HG03520 (cell line): ENCODE measurements around the gene DUSP22.

Experiments used
- ATAC-seq: cut with Tn5 transposase; IDR thresholded peaks from one replicate; pipeline ENCODE4 v1.9.1; 2021; ENCODE audit warnings: mild to moderate bottlenecking, moderate library complexity; ENCODE audit not compliant: unreplicated experiment

The DUSP22 gene

DNA sequence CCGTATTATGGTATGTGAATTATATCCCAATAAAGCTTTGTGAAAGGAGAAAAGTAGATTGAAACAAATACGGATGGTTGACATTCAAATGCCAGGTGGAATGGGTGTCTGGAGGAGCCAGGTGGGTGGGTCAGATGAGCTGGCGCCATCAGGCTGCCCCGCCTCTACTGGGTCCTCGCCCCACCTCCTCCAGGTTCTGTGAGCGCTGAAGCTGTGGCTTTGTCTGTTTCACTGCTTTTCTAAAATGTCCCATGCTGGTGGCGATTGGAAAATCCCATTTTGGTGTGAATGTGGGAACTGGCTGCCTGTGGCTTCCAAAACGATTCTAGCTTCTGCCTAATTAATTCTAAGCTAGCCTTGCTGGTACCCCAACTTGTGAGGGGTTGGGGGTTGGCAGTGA, 16.5 kb downstream of the DUSP22 start:
- ATAC-seq = no peak

DNA sequence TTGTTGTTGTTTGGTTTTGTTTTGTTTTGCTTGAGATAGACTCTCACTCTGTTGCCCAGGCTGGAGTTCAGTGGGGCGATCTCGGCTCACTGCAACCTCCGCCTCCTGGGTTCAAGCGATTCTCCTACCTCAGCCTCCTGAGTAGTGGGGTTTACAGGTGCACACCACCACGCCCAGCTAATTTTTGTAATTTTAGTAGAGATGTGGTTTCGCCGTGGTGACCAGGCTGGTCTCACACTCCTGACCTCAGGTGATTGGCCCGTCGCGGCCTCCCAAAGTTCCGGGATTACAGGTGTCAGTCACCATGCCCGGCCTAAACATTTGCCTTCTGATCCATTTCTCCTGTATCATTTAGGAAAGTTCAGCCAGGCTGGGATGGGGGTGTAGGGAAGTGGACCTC, 17.7 kb downstream of the DUSP22 start:
- no peak for ATAC-seq

DNA sequence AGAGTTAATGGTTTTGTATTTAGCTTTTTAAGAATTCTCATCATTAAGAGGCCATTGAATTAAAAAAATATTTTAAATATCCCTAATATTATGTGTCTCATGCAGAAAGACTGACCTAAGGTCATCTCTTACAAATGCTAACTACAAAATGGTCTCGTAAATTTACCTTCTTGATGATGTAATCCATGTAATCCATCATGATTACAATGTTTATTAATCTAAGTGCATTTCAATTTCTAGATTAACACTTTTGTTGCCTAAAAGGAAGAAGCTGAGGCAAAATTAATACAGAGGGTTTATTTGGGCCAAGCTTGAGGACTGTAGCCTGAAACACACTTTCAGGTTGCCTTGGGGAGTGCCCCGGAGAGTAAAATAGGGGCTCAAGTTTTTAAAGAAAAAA, 18.4 kb downstream of the DUSP22 start:
- no peak for ATAC-seq

DNA sequence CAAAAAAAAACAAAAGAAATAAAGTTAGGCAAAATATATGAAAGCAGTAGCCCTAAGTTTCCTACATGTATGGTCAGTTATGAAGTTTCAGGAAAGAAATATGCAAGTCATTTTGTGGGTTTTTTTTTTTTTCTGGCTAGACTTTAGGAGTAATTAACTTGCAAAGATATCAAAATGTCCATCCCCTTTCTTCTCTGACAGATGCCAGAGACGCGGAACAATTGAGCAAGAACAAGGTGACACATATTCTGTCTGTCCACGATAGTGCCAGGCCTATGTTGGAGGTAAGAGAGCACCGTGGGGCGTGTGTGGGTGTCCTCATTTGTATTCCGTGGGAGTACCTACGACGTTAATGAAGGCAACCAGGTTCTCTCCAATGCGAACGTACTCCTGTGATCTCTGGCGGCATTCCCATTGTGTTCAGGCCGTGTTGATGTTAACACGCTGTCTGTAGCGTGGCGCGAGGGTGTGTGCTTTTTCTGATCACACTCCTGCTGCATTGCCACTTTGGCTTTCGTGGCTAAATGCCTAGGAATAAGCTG, 19.5 kb downstream of the DUSP22 start:
- ATAC-seq = no peak

DNA sequence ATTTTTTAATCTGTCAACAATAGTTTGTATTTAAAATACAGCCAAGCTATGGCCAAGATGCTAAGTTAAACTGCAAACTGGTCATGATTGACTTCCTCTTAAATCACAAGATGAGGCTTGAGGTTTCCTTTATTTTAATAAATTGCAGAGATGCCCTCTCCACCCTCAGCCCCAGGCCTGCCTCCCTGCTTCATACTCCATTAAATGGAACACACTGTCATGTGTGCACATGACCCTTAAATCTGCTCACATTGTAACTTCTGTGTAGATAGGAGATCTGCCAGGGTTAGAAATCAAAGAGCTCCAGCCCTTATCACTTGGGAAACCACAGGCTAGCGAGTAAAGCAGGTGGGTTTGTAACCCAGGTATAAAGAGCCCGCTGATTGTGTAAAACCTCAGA, 20.8 kb downstream of the DUSP22 start:
- no peak for ATAC-seq

DNA sequence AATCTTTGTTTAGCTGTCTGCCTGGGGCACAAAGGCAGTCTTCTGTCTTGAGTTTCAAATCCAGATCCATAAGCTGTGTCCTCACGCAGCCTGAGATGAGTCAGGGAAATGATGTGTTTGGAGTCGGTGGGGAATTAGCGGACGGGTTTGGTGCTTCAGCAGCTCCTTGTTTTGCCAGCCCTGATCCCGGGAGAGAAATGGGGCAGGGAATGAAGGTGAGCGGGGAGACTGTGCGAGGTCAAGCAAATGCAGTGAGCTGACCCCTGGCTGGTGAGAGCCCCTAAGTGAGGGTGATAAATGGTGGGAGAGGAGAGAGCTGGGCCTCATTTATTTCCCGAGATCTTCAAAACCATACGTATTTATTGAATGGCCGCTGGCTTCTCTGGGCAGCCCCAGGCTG, 21.6 kb downstream of the DUSP22 start:
- ATAC-seq = no peak

DNA sequence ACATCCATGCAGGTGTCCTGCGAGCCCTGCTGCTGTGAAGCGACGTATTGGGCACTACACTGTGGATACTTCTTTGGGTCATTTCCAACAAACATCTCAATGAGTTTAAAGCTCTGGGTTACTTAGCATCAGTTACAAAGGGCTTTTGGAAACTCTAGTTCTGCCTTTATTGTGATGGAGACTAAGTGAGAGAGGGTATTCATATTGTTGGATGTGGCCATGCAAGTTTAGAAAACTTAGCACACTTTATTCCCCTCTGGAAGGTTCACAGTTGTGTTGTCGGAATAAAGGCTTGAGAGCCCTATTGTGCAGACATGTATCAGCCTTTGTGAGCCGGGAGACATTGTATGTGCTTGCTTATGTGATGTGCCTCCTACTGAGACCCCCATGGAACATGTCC, 22.1 kb downstream of the DUSP22 start:
- ATAC-seq = no peak

DNA sequence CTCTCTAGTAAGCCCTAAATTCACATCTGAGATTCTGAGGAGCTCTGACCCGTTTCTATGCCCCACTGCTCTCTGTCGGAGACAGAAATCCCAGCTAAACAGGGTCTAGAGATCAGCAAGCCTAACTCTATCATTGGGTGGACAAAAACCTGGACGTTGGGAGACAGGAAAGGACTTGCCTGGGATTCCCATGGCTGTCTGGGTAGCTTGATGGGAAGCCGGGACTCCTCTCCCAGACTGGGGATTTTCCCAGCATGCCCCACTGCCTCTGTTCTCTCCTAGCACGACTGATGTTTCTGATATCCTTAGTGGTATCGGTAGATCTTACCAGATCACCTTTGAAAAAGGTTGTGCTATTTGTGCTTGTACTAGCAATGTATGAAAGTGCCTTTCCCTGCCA, 22.9 kb downstream of the DUSP22 start:
- no peak for ATAC-seq

DNA sequence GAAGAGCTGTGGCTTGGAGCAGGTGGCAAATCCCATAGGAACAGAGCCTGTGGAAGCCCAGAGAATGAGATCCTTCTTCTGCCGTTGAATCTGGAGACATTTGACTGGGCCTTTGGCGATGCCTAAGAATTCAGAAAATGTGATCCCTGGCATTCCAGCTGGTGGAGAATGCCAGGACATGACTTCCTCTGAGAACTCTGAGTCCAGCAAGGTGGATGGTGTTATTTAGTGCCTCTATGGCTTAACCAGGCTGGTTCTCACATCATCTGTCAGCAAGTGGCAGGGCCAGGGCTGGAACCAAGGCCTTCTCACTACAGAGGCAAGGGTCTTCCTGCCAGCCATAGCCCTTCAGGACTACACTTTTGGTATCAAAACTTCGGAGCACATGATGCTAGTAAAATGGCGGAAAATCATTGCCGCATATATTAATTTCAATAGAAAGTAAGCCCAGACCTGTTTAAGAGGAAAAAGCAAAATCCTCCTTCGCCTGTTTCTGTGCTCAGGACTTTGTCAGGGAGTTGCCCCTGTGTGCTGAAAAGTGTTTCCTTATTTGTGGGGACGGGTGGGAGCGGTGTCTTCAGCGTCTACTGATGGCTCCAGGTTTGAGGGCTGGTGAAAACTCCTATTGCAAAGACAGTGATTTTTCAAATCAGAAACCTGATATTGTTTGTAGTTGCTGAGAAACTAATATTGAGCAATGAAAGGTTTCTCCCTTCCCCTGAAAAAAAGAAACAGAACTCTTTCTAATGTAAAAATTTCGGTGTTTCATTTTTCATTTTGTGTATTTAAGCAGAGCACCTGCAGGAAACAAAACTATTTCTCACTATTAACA, 23.9 kb downstream of the DUSP22 start:
- ATAC-seq = no peak

DNA sequence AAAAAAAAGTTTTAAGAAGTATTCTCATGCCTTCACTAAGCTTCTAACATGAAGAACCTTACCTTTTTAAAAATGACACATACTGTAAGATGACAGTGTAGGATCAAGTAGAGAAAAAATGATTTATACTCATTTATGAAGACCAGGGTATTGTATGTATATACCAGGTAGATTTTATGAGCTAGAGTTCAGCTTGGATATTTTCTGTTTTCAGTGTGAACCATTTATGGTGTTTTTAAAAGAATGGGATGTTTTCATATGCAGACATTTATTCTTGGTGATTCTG, 24.4 kb downstream of the DUSP22 start:
- ATAC-seq = no peak

DNA sequence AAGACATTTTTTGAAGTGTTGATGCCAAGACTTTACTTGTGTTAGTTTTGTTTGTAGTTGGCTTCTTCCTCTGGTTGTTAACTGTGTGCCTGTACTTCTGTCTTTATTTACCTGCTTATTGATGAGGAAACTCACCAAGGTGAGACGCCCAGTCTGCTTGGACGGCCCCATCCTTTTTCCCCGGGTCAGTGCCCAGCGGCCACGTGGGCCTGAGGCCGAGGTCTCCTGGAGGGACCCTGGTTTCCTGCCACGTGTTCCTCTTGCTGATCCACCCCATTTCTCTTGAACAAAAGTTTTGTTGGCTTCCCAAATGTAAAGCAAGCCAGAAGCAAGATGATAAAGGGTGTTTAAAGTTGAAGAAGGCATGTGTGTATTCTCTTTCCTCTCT, 24.8 kb downstream of the DUSP22 start:
- ATAC-seq = no peak

DNA sequence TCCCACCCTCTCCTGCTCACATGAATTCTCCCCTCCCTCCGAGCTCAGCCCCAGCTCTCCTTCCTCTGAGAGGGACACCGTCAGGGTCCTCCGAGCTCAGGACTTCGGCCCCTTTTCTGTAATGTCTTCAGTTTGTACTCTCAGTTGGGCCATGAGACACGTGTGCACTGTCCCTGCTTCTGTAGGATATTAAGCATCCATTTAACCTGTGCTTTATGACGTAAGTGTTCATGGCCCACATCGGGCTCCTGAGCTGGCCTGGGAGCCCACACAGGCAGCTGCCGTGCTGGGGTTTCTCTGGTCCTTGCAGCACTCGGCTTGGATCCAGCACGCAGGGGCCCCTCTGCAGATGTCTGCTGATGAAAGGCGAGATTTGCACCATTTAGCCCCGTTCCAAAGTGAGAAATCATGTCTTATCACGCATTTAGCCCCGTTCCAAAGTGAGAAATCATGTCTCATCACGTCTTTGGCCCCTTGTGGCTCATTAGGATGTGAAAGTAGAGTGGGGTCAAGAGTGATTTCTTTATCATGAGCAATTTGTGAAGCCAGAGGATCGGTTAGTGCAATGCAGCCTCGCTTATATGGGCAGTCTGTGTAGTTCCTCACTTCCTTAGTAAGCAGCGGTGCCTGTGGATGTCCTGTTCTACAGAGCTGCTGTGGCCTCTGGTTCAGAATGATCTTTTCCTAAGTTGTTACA, 25.3 kb downstream of the DUSP22 start:
- peak; percentile 33 for ATAC-seq

DNA sequence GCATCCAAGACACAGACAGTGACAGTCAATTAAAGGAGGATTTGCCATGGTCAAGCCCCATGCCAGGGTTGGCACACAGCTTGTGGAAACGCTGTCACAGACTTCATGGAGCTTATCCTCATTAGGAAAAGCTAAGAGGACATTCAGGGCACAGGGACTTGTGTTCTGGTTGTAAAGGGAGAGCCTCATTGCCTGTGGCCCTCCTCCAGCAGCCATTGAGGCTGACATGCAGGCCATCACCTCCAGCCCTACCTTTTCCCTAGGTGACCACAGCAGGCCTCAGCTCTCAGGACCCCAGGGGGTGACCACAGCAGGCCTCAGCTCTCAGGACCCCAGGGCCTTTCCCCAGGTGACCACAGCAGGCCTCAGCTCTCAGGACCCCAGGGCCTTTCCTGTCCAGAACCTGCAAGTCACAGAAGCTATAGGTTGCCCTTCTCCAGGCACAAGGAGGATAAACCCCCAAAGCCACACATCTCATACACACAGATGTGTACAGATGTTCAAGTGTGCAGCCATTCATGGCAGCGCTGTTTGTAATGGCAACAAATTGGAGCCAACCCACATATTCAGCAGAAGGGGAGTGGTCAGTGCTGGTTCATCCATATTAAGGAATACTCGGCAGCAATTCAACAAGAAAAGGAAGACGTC, 26.1 kb downstream of the DUSP22 start:
- no peak for ATAC-seq

DNA sequence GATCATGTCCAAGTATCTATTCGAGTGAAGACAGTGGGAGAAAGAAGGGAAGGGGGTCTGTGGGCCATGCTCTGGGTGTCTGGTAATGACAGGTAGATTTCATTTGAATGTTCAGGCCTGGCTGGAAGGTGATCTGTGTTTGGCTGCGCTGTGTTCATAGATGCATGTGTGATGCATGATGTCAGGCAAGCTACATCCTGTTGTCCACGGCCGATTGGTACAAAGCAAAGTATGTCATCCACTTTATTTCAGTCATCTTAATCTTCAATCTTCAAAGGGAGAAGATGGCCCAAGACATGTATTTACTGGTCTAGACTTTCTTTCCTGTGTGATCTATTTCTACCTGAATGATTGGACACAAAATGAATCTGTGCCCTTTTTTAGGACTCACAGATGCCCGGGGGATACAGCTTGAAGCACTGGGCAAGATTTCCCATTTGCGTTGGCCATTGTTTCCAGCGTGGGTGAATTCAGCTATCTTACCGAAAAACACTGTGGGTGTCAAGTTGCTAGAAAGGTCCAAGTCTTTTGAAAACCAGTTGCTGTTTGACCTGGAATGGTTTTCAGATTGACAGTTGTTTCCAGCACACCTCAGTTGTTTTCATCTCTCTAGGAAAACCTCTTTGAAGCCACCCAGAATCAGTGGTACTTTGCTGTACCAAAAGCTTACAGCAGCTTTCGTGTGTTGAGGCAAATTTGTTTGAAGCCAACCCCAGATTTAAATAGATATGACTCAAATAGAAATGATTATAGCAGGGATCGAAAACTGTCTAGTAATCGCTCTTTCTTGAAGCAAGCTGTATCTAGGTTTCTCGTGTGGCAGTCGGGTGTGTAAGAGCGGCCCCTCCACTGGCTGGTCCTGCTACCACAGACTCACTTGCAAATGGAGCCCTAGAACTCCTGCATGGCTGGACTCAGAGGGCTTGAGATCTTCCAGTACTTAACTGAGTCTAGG, 27.2 kb downstream of the DUSP22 start:
- peak; percentile 49 for ATAC-seq

DNA sequence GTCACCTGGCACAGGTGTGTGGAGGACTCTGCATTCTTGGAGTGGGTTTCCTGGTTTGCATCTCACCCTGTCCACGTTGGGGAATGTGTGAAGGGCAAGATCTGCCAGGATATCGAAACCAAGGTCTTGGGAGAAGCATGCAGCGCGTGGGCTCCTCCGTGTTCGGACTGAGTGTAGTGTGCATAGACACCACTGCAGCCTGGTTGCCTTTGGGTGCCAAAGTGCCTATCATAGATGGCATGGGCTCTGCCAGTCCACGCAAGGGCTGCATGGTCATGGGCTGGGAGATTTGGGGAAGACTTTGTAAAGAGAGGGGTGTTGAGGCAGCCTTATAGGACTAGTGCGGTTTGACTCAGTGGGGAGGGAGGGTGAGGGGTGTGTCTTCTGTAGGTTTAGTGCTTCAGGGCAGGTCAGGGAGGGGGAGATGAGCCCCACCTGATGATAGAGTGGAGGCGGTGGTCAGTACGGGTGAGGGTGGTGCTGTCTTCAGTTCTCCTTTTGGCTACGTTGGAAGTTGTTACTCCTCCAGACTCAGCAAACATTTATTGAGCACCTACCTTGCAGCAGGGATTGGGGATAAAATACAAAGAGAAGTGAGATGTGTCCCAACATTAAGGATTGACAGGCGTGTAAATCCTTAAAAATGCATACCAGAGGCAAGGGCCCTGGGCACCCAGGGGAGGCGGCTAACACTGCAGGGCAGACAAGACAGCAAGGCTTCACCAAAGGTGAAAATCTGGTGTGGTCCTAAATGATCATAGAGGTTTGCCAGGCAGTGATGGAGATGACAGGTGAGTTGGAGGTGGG, 28.3 kb downstream of the DUSP22 start:
- no peak for ATAC-seq

DNA sequence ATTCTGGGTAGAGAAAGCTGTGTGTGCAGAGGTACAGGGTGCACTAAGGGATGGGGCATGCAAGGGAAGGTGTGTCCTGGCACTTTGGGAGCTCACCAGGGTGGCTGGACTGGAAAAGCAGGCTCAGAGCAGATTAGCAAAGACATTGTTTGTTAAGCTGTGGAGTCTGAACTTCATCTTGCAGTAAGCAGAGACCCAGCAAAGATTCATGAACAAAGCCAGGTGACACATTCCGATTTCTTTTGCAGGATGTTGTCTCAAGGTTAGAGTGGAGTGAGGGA, 28.8 kb downstream of the DUSP22 start:
- no peak for ATAC-seq

DNA sequence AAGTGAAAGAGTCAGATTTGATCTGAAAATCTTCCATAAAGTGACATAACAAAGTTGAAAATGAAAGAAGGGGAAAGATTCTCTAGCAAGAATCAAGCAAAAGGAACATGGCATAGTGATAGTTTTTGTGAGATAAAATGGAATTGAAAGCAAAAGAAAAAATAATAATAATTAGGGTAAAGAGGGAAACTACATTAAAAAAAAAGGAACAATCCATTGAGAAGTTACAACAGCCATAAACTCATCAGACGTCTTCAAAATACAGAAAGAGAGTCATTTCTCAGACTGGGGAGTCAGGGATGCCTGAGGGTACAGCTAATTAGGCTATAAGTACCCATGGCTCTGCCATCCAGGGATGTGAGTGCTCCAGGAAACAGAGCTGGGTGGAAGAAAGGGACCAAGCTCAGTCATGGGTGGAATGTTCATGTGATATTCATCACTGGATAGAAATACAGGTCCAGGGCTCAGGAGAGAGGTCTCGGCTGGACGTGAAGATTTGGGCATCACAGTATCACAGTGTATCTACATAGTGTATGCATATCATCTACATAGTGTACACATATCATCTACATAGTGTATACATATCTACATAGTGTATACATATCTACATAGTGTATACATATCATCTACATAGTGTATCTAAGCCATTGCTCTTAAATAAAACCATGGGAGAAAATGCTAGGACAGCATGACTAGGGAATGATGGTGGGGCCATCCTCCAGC, 29.4 kb downstream of the DUSP22 start:
- no peak for ATAC-seq

DNA sequence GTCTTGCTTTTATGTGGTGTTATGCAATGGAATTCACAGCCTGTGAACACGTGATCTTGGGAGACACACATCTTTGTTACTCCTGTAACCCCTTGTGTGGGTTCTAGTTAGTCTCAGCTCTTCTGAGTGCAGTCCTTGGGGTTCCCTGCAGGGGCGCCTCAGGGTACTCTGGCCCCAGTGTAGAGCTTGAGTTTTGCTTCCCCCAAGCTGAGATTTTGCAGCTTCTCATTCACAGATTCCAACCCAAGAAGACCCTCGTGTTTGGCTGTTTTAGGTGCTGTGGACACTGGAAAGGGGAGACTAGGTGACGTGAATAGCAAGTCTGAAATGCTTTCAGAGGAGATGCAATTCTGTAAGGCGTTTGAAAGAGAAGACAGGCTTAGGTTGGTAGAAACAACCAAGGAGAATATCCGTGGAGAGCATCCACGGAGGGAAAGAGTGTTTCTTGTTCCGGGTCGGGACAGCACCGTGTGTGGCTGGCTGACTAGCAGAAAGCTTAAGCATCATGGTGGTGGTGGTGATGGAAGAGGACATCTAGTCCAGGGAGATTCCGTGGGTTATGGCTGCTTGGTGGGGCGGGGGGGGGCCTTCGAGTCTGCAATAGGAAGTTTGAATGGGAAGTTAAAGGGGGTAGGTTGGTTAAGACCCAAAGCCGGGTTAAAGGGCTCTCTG, 30.1 kb downstream of the DUSP22 start:
- ATAC-seq = no peak
